A673 (cell line): ENCODE measurements around the gene SPRED2. TPM values are rescaled to one million over a fixed set of nuclear protein-coding genes. Genes with fewer than 3 reads are reported as not detected.

Experiments
- BruUV-seq: library from RNA; stranded (reverse); fragments of 400-500 nt; replicated peaks from 2 replicates; lab custom pipeline; 2021; lab: Mats Ljungman, UMichigan
- CTCF ChIA-PET: fragments of 300-600 bp; sonication (Branson Sonifier 250); formaldehyde crosslinking; loops from one replicate; lab custom pipeline; 2022; ENCODE audit warnings: antibody characterized with exemption; lab: Charles Lee
- POLR2A ChIA-PET: fragments of 300-600 bp; sonication (Branson Sonifier 250); formaldehyde crosslinking; loops from one replicate; lab custom pipeline; 2022; ENCODE audit warnings: antibody characterized with exemption; ENCODE audit not compliant: low non-redundant PET; lab: Charles Lee
- DNase-seq: peaks from one replicate; pipeline ENCODE4 v3.0.0-alpha.2; 2015; ENCODE audit warnings: low spot score
- H3K27ac ChIP-seq: fragments of 200-600 bp; sonication (generic); 2 replicates; pipeline ENCODE4 v1.5.1; 2016; ENCODE audit warnings: mixed run types, low read depth, mild to moderate bottlenecking, mixed read lengths, antibody characterized with exemption, low read length; ENCODE audit not compliant: poor library complexity, severe bottlenecking
- H3K27me3 ChIP-seq: fragments of 200-600 bp; sonication (generic); replicated peaks from 2 replicates; pipeline ENCODE4 v1.6.1; 2017; ENCODE audit warnings: mixed run types, low read depth, mild to moderate bottlenecking, mixed read lengths, antibody characterized with exemption, low read length; ENCODE audit not compliant: insufficient read depth, poor library complexity
- H3K36me3 ChIP-seq: fragments of 200-600 bp; sonication (generic); 2 replicates; pipeline ENCODE4 v1.6.1; 2016; ENCODE audit warnings: mixed run types, mild to moderate bottlenecking, mixed read lengths, antibody characterized with exemption, low read length; ENCODE audit not compliant: insufficient read depth, poor library complexity, severe bottlenecking
- H3K4me1 ChIP-seq: fragments of 200-600 bp; sonication (generic); 2 replicates; pipeline ENCODE4 v1.6.1; 2017; ENCODE audit warnings: mixed run types, mild to moderate bottlenecking, mixed read lengths, antibody characterized with exemption, low read length; ENCODE audit not compliant: insufficient read depth, poor library complexity, severe bottlenecking
- H3K4me3 ChIP-seq: fragments of 200-600 bp; sonication (generic); 2 replicates; pipeline ENCODE4 v1.5.1; 2016; ENCODE audit warnings: low read depth, mixed run types, mild to moderate bottlenecking, mixed read lengths, low read length; ENCODE audit not compliant: poor library complexity, severe bottlenecking
- H3K9me3 ChIP-seq: fragments of 200-600 bp; sonication (generic); 2 replicates; pipeline ENCODE4 v1.6.1; 2016; ENCODE audit warnings: mixed run types, low read depth, mild to moderate bottlenecking, mixed read lengths, antibody characterized with exemption, low read length; ENCODE audit not compliant: poor library complexity, severe bottlenecking
- EZH2 ChIP-seq: fragments of 200-600 bp; sonication (generic); IDR thresholded peaks from 2 replicates; pipeline ENCODE4 v1.6.1; 2017; ENCODE audit warnings: borderline replicate concordance, low read depth, mild to moderate bottlenecking, mixed read lengths, antibody characterized with exemption, low read length; ENCODE audit not compliant: poor library complexity, severe bottlenecking
- intact Hi-C: fragments of 100-400 bp; cut with micrococcal nuclease; formaldehyde crosslinking; loops from one replicate; pipeline ENCODE4 v1.10.0; 2022; ENCODE audit not compliant: unreplicated experiment
- total RNA-seq: library from RNA; stranded (reverse); gene quantifications from 2 replicates; pipeline ENCODE4 v1.2.3, GENCODE V29; 2021
- TF ChIP-seq, protein P1 (sequence below): fragments of 300-800, 200-600 bp; sonication (generic); conservative IDR thresholded peaks from 2 replicates; pipeline ENCODE4 v1.5.1; 2017; ENCODE audit warnings: low read depth, mild to moderate bottlenecking, antibody characterized with exemption, low read length, moderate library complexity, mixed read lengths

SPRED2 gene
- total RNA-seq, 1 experiment from 2014 or later: 79.4 TPM

DNA sequence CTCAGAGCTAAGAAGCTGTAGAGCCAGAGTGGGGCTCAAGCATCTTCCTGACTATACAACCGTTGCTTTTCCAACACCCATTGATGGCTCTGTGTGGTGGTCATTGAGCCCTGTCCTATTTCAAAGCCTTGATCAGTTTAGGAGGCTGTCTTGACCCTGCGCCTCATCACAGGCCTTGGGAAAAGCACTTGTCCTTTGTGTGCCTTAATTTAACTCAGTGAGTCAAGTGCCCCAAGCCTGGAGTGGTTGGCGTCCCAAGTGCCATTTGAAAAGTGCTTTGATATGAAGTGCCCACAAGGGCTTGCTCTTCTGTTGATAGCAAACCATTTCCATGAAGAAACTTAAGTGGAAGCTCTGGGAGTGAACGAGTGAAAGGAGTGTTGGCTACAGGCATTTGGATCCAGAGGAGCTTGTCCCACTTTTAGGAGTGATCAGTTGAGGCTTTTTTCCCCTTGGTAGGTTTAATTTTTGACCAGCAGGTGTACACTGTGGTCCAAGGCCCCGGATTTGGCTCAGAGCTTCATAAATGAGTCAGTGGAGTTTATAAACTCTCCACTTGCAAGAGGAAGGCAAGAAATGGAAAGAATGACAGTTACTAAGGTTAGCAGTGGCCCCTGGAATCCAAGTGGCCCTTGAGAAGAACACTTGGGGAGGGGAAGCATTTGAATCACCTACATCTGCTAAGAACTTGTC lies 154.5 kb downstream of the SPRED2 start:
- intact Hi-C loops: no loop called here
- BruUV-seq: no TSS peak
- POLR2A ChIA-PET: interaction anchor here (0.6 kb wide), 1 partner anchor 14 kb away, joined by 3 read pairs; no protein-coding TSS in a partner anchor
- H3K9me3 ChIP-seq: no peaks in the 10 kb centered on the region
- H3K4me1 ChIP-seq: peaks cover 52% of the 10 kb centered on the region
- no peak overlapping the region for H3K27ac ChIP-seq
- DNase-seq: no peak
- H3K27me3 ChIP-seq: no peaks in the 10 kb centered on the region
- TF ChIP-seq EZH2: no peak
- TF ChIP-seq, protein P1, sequence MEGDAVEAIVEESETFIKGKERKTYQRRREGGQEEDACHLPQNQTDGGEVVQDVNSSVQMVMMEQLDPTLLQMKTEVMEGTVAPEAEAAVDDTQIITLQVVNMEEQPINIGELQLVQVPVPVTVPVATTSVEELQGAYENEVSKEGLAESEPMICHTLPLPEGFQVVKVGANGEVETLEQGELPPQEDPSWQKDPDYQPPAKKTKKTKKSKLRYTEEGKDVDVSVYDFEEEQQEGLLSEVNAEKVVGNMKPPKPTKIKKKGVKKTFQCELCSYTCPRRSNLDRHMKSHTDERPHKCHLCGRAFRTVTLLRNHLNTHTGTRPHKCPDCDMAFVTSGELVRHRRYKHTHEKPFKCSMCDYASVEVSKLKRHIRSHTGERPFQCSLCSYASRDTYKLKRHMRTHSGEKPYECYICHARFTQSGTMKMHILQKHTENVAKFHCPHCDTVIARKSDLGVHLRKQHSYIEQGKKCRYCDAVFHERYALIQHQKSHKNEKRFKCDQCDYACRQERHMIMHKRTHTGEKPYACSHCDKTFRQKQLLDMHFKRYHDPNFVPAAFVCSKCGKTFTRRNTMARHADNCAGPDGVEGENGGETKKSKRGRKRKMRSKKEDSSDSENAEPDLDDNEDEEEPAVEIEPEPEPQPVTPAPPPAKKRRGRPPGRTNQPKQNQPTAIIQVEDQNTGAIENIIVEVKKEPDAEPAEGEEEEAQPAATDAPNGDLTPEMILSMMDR: no peak
- CTCF ChIA-PET: no interaction called here
- H3K36me3 ChIP-seq: peaks cover 2% of the 10 kb centered on the region
- H3K4me3 ChIP-seq: no peak overlapping the region

DNA sequence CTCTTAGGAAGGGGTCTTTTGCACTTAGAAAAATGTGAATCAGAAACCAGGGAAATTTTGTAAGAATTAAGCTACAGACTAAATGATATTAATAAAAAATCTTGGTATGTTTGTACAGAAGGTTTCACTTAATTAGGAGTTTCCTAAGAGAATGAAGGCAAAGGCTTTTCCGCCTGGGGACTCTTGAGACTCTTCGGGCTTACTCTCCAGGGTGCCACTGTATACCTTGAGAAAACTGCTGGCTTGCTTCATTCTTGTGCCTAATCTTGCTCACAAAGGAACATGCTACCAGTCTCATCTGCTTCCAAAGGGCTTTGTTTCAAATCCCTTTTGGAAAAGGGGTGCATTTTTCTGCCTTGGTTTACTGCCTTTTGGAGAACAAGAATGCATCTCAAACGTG lies 155.3 kb downstream of the SPRED2 start:
- Histone ChIP-seq H3K4me3 (no peak overlapping the region), H3K4me1 (peaks cover 48% of the 10 kb centered on the region), H3K36me3 (peaks cover 10% of the 10 kb centered on the region), H3K27ac (peak overlapping the region; percentile 52), H3K27me3 (no peaks in the 10 kb centered on the region), H3K9me3 (no peaks in the 10 kb centered on the region)
- no TSS peak for BruUV-seq
- ChIA-PET CTCF (no interaction called here), POLR2A (interaction anchor here (0.7 to 1.0 kb wide), 2 partner anchors 10 to 160 kb away, joined by 3 to 13 read pairs; no protein-coding TSS in a partner anchor)
- no peak for TF ChIP-seq EZH2
- TF ChIP-seq, protein P1: no peak
- peak; percentile 33 for DNase-seq
- intact Hi-C loops: no loop called here

DNA sequence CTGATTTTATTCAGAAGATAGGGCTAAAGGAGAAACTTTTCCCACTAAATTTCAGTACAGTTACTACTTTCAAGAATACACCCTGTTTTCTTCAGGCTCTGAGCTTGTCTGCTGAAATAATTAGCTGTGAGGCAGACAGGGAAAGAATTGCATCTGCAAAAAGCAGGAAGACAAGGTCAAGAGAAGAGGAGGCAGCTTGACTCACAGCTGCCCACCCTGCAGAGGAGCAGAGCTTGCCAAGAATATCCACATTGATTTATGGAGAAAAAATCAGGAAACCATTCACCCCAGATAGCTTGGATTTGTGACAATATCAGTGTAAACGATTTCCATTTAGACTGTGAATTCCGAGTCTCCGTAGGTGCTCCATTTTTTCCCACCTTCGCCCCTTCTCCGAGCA lies 155.8 kb downstream of the SPRED2 start:
- peaks cover 13% of the 10 kb centered on the region for H3K36me3 ChIP-seq
- no peaks in the 10 kb centered on the region for H3K27me3 ChIP-seq
- CTCF ChIA-PET: no interaction called here
- BruUV-seq: no TSS peak
- H3K9me3 ChIP-seq: no peaks in the 10 kb centered on the region
- intact Hi-C loops: no loop called here
- DNase-seq: no peak
- H3K4me3 ChIP-seq: no peak overlapping the region
- peak overlapping the region; percentile 52 for H3K27ac ChIP-seq
- TF ChIP-seq, protein P1: no peak
- TF ChIP-seq EZH2: no peak
- POLR2A ChIA-PET: interaction anchor here (0.6 to 1.0 kb wide), 3 partner anchors 9 to 160 kb away, joined by 3 to 13 read pairs (median 12); no protein-coding TSS in a partner anchor
- H3K4me1 ChIP-seq: peaks cover 43% of the 10 kb centered on the region
